Heart left ventricle (tissue), 16 donors: Measurements from ENCODE around the gene CMIP. TPM values are rescaled to one million over a fixed set of nuclear protein-coding genes. Genes with fewer than 3 reads are reported as not detected.
A peak's percentile ranks its signal among the peaks of the same experiment; 100 is the strongest.

Experiments used
- ATAC-seq, 4 donors: fragments of 200-7000 bp; cut with Tn5 transposase; one replicate each; pipeline ENCODE4 v1.9.1; 2020 to 2022; ENCODE audit warnings: moderate library complexity in 4 of 4, mild to moderate bottlenecking in 3 of 4, moderate number of reproducible peaks in 1 of 4
- DNase-seq, 5 donors: peaks; one replicate each; pipeline ENCODE4 v3.0.0-alpha.2; 2020
- H3K27ac ChIP-seq, 12 donors: fragments of 200-600 bp; sonication (generic) in 4 of 12; one replicate each; pipeline versions ENCODE4 v1.5.0 to v1.8.0; 2016 to 2022; ENCODE audit warnings: mild to moderate bottlenecking in 2 of 12
- H3K27me3 ChIP-seq, 9 donors: fragments of 200-600 bp; sonication (generic) in 2 of 9; one replicate each; pipeline versions ENCODE4 v1.5.1 to v1.8.0; 2016 to 2022; ENCODE audit warnings: mild to moderate bottlenecking in 3 of 9
- H3K36me3 ChIP-seq, 9 donors: fragments of 200-600 bp; sonication (generic) in 2 of 9; one replicate each; pipeline versions ENCODE4 v1.5.0 to v1.8.0; 2018 to 2022; ENCODE audit warnings: mild to moderate bottlenecking in 2 of 9
- H3K4me1 ChIP-seq, 12 donors: fragments of 200-600 bp; sonication (generic) in 4 of 12; one replicate each; pipeline versions ENCODE4 v1.5.0 to v1.8.0; 2016 to 2022; ENCODE audit warnings: mild to moderate bottlenecking in 3 of 12
- H3K4me3 ChIP-seq, 12 donors: fragments of 200-600 bp; sonication (generic) in 4 of 12; one replicate each; pipeline versions ENCODE4 v1.5.0 to v1.8.0; 2017 to 2022; ENCODE audit warnings: mild to moderate bottlenecking in 9 of 12, moderate library complexity in 4 of 12
- H3K9me3 ChIP-seq, 12 donors: fragments of 200-600 bp; sonication (generic) in 4 of 12; one replicate each; pipeline versions ENCODE4 v1.5.0 to v1.8.0; 2016 to 2022; ENCODE audit warnings: mild to moderate bottlenecking in 1 of 12
- POLR2A ChIP-seq, 2 donors: fragments of 450-650 bp; IDR thresholded peaks; one replicate each; pipeline ENCODE4 v1.6.1; 2017; ENCODE audit warnings: antibody characterized with exemption in 2 of 2, mild to moderate bottlenecking in 2 of 2, moderate library complexity in 2 of 2
- WGBS, 4 donors: extraction: QIAGEN DNeasy Blood & Tissue Kit in 2 of 4; methylation state at CpG; one replicate each; pipeline versions ENCODE4 v1.1.5 to v1.1.7; 2013 to 2018; 5-methylcytosine and 5-hydroxymethylcytosine counted together
- intact Hi-C, 10 donors: fragments of 100-400 bp; cut with DNase I; formaldehyde crosslinking; loops; one replicate each; pipeline versions ENCODE4 v1.11.1 to v1.14.2; 2022
- polyA plus RNA-seq, 2 donors: library from polyadenylated mRNA; stranded (reverse); fragments of 200-250 nt; gene quantifications; one replicate each; pipeline ENCODE4 v1.2.3, GENCODE V29; 2013
- total RNA-seq, 9 donors: library from RNA; depleted of rRNA in 2 of 9; stranded (reverse); fragments of >200 nt in 2 of 9; fragmentation: NEBNext Ultra II Directional in 3 of 9; extraction: Animal tissue kit (Norgen Biotek cat#: 25700) in 3 of 9; gene quantifications; one replicate each; pipeline versions ENCODE4 v1.1.0 to v1.2.4, GENCODE V29; 2016 to 2023
- TF ChIP-seq, protein P1 (sequence below), 12 donors: fragments of 200-600 bp; sonication (generic) in 4 of 12; IDR thresholded peaks; one replicate each; pipeline versions ENCODE4 v1.5.0 to v1.8.0; 2018 to 2022; ENCODE audit warnings: antibody characterized with exemption in 12 of 12, mild to moderate bottlenecking in 5 of 12
- donor health status: ischemic (EF 13 %, LVEDD 7.1; RV severe dilation, severe dysfunction).
- donor health status: healthy with polysubstance abuse.
- donor health status: DM: no; HTN: yes; CAD: no.
- donor health status: DM: no; HTN: no; CAD: no.
- donor health status: ischemic (EF 25% LVEDD 6.9; RV normal size, moderate dysfunction).
- donor health status: ischemic (EF 25% LVEDD 5.7; RV mildly dilated, moderate dysfunction).
- donor health status: healthy.
- donor health status: DM: yes; HTN: yes; CAD: no.
- donor health status: ischemic (EF 35%, LVEDD 5.7; RV mildly dilated, moderate dysfunction).
- donor health status: nonischemic (EF 11% LVEDD 7.7; RV severe dilation, severe dysfunction).
- donor health status: DM: yes; HTN: yes; CAD: no.
- donor health status: PGD.
- donor health status: ischemic (EF 29% LVEDD 5.4; RV normal size, mild dysfunction).
- donor health status: nonischemic (EF 23%, LVEDD 6.1; RV moderate dilation, normal function).

Gene CMIP
- total and polyA plus RNA-seq, 11 donors = 4.1 to 48.8 (median 10.6) TPM

DNA sequence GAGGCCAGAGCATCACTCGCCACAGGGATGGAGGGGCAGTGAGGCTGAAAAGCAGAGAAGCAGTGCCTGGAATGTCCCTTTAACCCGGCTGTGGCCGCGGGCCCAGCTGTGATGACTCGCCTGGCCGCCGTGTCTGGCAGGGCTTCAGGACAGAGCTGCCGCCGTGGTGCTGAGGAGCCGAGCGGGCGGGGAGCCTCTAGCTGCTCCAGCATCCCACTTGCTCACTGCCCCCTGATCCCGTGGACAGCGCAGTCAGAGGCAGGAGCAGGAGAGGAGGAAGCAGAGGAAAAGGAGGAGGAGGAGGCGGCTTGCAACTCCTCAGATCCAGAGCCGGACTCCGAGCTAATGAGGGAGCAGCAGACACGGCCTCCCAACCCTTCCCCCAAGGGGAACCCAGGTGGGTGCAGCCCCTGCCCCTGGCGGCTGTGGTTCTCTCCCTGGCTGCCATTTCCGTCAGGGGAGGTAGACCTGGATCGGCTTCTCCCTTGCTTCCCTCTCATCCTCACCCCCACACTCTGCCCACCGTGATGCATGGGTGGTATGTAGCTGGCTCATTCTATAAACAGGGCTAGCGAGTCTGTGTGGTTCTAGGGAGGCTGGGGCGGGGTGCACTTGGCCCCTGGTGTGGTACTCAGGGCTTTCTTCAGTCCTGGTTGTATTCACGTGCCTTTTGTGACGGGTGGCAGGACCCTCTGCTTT is 165.7 kb downstream of the CMIP start:
- intact Hi-C loops = loop anchor here in 6 of 10 donors (2.0 to 10.0 kb wide), 10 partner anchors 55 to 245 kb away; partner anchors contain the start of gene CMIP (in 2 of the 6)
- H3K36me3 ChIP-seq = peaks cover 0 to 24% (median 0%) of the 10 kb centered on the region in 9 donors
- ATAC-seq = peak; percentile 51 to 85 (median 74)
- peaks cover 8 to 64% (median 53%) of the 10 kb centered on the region in 12 donors for H3K4me1 ChIP-seq
- H3K27ac ChIP-seq = peak overlapping the region in 7 of 12 donors; percentile 8 to 88 (median 69)
- TF ChIP-seq POLR2A (IDR thresholded peaks at IDR 0.05) = no peak
- TF ChIP-seq, protein P1, sequence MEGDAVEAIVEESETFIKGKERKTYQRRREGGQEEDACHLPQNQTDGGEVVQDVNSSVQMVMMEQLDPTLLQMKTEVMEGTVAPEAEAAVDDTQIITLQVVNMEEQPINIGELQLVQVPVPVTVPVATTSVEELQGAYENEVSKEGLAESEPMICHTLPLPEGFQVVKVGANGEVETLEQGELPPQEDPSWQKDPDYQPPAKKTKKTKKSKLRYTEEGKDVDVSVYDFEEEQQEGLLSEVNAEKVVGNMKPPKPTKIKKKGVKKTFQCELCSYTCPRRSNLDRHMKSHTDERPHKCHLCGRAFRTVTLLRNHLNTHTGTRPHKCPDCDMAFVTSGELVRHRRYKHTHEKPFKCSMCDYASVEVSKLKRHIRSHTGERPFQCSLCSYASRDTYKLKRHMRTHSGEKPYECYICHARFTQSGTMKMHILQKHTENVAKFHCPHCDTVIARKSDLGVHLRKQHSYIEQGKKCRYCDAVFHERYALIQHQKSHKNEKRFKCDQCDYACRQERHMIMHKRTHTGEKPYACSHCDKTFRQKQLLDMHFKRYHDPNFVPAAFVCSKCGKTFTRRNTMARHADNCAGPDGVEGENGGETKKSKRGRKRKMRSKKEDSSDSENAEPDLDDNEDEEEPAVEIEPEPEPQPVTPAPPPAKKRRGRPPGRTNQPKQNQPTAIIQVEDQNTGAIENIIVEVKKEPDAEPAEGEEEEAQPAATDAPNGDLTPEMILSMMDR (IDR thresholded peaks at IDR 0.05) = no peak
- no peaks in the 10 kb centered on the region for H3K27me3 ChIP-seq
- H3K4me3 ChIP-seq = peak overlapping the region in 8 of 12 donors; percentile 3 to 42 (median 16)
- no peaks in the 10 kb centered on the region for H3K9me3 ChIP-seq
- WGBS, 4 donors = 46 to 66% (median 53%) methylated on average over 10 to 26 of the region's 26 CpGs
- DNase-seq = peak; percentile 69 to 87 (median 84)

DNA sequence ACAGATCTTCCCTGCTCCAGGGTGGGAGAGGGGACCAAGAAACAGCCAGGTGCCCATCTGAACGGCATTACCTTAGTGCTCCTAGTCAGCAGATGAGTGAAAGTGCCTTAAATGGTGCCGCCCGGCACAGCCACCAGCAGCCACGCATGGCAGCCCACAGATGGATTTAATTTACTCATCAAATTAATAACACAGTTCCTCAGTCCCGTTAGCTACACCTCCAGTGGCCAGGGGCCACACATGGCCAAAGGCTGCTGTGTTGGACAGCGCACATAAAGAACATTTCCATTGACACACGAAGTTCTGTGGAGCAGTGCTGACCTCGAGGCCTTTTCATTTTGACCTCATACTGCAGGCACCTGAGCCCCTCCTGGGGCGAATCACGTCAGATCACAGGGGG is 166.3 kb downstream of the CMIP start:
- Histone ChIP-seq H3K36me3 (peaks cover 0 to 24% (median 0%) of the 10 kb centered on the region in 9 donors), H3K27me3 (no peaks in the 10 kb centered on the region), H3K27ac (peak overlapping the region in 7 of 12 donors; percentile 61 to 88 (median 78)), H3K4me3 (peak overlapping the region in 5 of 12 donors; percentile 3 to 42 (median 21)), H3K4me1 (peaks cover 8 to 65% (median 54%) of the 10 kb centered on the region in 12 donors), H3K9me3 (no peaks in the 10 kb centered on the region)
- WGBS, 4 donors = 87 to 94% (median 92%) methylated on average over 4 to 10 of the region's 10 CpGs
- no peak for ATAC-seq
- TF ChIP-seq, protein P1 (IDR thresholded peaks at IDR 0.05) = no peak
- TF ChIP-seq POLR2A (IDR thresholded peaks at IDR 0.05) = no peak
- intact Hi-C loops = loop anchor here in 6 of 10 donors (2.0 to 10.0 kb wide), 10 partner anchors 56 to 246 kb away; partner anchors contain the start of gene CMIP (in 2 of the 6)
- DNase-seq = peak in 1 of 5 donors; percentile 34

DNA sequence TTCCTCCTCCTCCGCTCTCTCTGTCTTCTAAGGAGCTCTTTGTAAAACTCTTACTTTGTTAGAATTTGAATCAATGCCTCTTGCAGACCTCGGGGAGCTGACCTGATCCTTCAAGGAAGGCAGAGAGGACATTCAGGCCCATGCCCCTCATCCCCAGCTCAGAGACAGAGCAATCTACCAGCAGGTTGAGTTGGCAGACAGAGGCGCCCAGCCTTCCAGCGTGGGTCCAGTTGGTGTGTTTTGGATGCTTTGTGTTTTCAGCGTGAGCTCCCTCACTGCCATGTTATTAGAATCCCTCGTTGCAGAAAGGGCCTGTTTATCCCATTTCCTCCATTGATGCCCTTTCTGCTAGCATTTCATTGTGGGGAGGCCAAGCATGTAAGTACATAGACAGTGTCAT is 167.1 kb downstream of the CMIP start:
- no peak for TF ChIP-seq POLR2A (IDR thresholded peaks at IDR 0.05)
- TF ChIP-seq, protein P1 (IDR thresholded peaks at IDR 0.05) = no peak
- Histone ChIP-seq H3K4me1 (peaks cover 12 to 72% (median 60%) of the 10 kb centered on the region in 12 donors), H3K36me3 (peaks cover 0 to 24% (median 0%) of the 10 kb centered on the region in 9 donors), H3K9me3 (no peaks in the 10 kb centered on the region), H3K27ac (peak overlapping the region in 11 of 12 donors; percentile 25 to 88 (median 69)), H3K4me3 (peak overlapping the region in 3 of 12 donors; percentile 32 to 42 (median 39)), H3K27me3 (no peaks in the 10 kb centered on the region)
- peak in 1 of 5 donors; percentile 21 for DNase-seq
- no peak for ATAC-seq
- intact Hi-C loops = loop anchor here in 6 of 10 donors (2.0 to 10.0 kb wide), 10 partner anchors 57 to 247 kb away; partner anchors contain the start of gene CMIP (in 2 of the 6)
- 73 to 89% (median 75%) methylated on average over 6 of the region's 6 CpGs for WGBS, 4 donors
